K562 (cell line): ENCODE data around the gene ELP5. TPM values are rescaled to one million over a fixed set of nuclear protein-coding genes. Genes with fewer than 3 reads are reported as not detected.
A peak's percentile ranks its signal among the peaks of the same experiment; 100 is the strongest.

Source experiments
- ATF1 ChIP-seq, 2 experiments: fragments of 450-650 bp in 1 of 2; IDR thresholded peaks; 2 replicates each; pipeline ENCODE4 v1.6.1; 2016; ENCODE audit warnings: missing compliant biosample characterization in 1 of 2, missing genetic modification characterization in 1 of 2
- ATF2 ChIP-seq: sonication (generic); formaldehyde crosslinking; IDR thresholded peaks from 2 replicates; pipeline ENCODE4 v1.8.1; 2022; ENCODE audit warnings: missing genetic modification reagents
- BMI1 ChIP-seq: fragments of 150-350 bp; IDR thresholded peaks from 2 replicates; pipeline ENCODE4 v1.6.1; 2014; ENCODE audit warnings: low read length
- BRD4 ChIP-seq: fragments of 200-600 bp; sonication (generic); IDR thresholded peaks from 2 replicates; pipeline ENCODE4 v1.6.1; 2017; ENCODE audit warnings: inconsistent platforms
- BRF1 ChIP-seq: IDR thresholded peaks from 3 replicates; pipeline ENCODE4 v1.6.1; 2011; ENCODE audit warnings: borderline replicate concordance, mild to moderate bottlenecking; ENCODE audit not compliant: insufficient read length; ENCODE audit errors: extremely low read depth
- CHCHD3 ChIP-seq: fragments of 250-450 bp; sonication (Bioruptor Pico); IDR thresholded peaks from 2 replicates; pipeline ENCODE4 v2.1.2; 2022; ENCODE audit warnings: mild to moderate bottlenecking
- E2F5 ChIP-seq: sonication (generic); formaldehyde crosslinking; IDR thresholded peaks from 2 replicates; pipeline ENCODE4 v1.8.0; 2022; ENCODE audit warnings: mild to moderate bottlenecking, missing genetic modification reagents
- GABPB1 ChIP-seq: sonication (generic); formaldehyde crosslinking; IDR thresholded peaks from 2 replicates; pipeline ENCODE4 v1.8.0; 2022; ENCODE audit warnings: mild to moderate bottlenecking, missing genetic modification reagents
- HSF4 ChIP-seq: fragments of 250-450 bp; sonication (Bioruptor Pico); IDR thresholded peaks from 2 replicates; pipeline ENCODE4 v2.1.2; 2022; ENCODE audit warnings: mild to moderate bottlenecking, moderate library complexity, borderline replicate concordance
- ILF3 ChIP-seq: fragments of 450-650 bp; IDR thresholded peaks from 2 replicates; pipeline ENCODE4 v1.6.1; 2018; ENCODE audit warnings: antibody characterized with exemption, mild to moderate bottlenecking, moderate library complexity, borderline replicate concordance
- PATZ1 ChIP-seq: fragments of 250-450 bp; sonication (Bioruptor Pico); IDR thresholded peaks from 2 replicates; pipeline ENCODE4 v1.5.0; 2020; ENCODE audit warnings: mild to moderate bottlenecking, borderline replicate concordance
- SRSF1 ChIP-seq: fragments of 200-400 bp; formaldehyde crosslinking; IDR thresholded peaks from 2 replicates; pipeline ENCODE4 v1.6.1; 2017; ENCODE audit warnings: mild to moderate bottlenecking, low read depth, low read length, moderate library complexity
- TCF3 ChIP-seq: sonication (generic); formaldehyde crosslinking; IDR thresholded peaks from 2 replicates; pipeline ENCODE4 v1.4.0; 2020; ENCODE audit warnings: mild to moderate bottlenecking, missing genetic modification reagents
- TCF7L2 ChIP-seq: fragments of 150-350 bp; IDR thresholded peaks from 2 replicates; pipeline ENCODE4 v1.6.1; 2016; ENCODE audit warnings: low read depth, mild to moderate bottlenecking, low read length, moderate library complexity
- VEZF1 ChIP-seq: fragments of 200-800 bp; sonication (Bioruptor generic); IDR thresholded peaks from 2 replicates; pipeline ENCODE4 v1.6.1; 2017; ENCODE audit warnings: missing genetic modification characterization, missing compliant biosample characterization
- XRCC5 ChIP-seq: fragments of 200-400 bp; formaldehyde crosslinking; IDR thresholded peaks from 2 replicates; pipeline ENCODE4 v1.6.1; 2017; ENCODE audit warnings: low read depth, mild to moderate bottlenecking, low read length
- ZKSCAN3 ChIP-seq: fragments of 250-450 bp; sonication (Bioruptor Pico); IDR thresholded peaks from 2 replicates; pipeline ENCODE4 v1.4.0; 2020
- ZNF143 ChIP-seq: sonication (generic); formaldehyde crosslinking; IDR thresholded peaks from 2 replicates; pipeline ENCODE4 v1.9.0; 2022; ENCODE audit warnings: mild to moderate bottlenecking, missing genetic modification reagents
- ZNF583 ChIP-seq: fragments of 250-450 bp; sonication (Bioruptor Pico); IDR thresholded peaks from 2 replicates; pipeline ENCODE4 v1.4.0; 2020
- polyA plus RNA-seq, 8 experiments: library from polyadenylated mRNA; depleted of rRNA in 4 of 8; stranded (reverse) in 5 of 8; unstranded in 3 of 8; fragments of >200 nt; fragmentation: Nextera tagmentation in 2 of 8; fragmentation: Illumina TruSeq in 1 of 8; extraction: Ambion mirVana in 2 of 8; extraction: Trizol in 1 of 8; gene quantifications; 2 replicates each; pipeline versions ENCODE4 v1.2.1 to v1.2.3, GENCODE V29; 2011 to 2014; ENCODE audit warnings: inconsistent platforms in 1 of 8, missing spikeins in 1 of 8
- total RNA-seq, 7 experiments: library from RNA; depleted of rRNA in 6 of 7; stranded (reverse); fragments of >200 nt in 6 of 7; fragmentation: Illumina TruSeq in 2 of 7; extraction: Trizol in 2 of 7; gene quantifications; 2 replicates each; pipeline versions ENCODE4 v1.2.1 to v1.2.3, GENCODE V29; 2011 to 2021; ENCODE audit warnings: low replicate concordance in 1 of 7
- TF ChIP-seq, protein P1 (sequence below): fragments of 250-450 bp; sonication (Bioruptor Pico); IDR thresholded peaks from 2 replicates; pipeline ENCODE4 v1.8.0; 2021; ENCODE audit warnings: moderate library complexity, mild to moderate bottlenecking, inconsistent platforms
- TF ChIP-seq, protein P2 (sequence below): sonication (generic); formaldehyde crosslinking; IDR thresholded peaks from 2 replicates; pipeline ENCODE4 v1.8.0; 2022; ENCODE audit warnings: mild to moderate bottlenecking, missing genetic modification reagents

ELP5 gene
- total and polyA plus RNA-seq, 9 of the 15 experiments (the other 6 are each of a cell fraction or from before 2014, with no cell fraction given) = 25.7 to 77.9 (median 52.9) TPM

- TF ChIP-seq, protein P1, sequence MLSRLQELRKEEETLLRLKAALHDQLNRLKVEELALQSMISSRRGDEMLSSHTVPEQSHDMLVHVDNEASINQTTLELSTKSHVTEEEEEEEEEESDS (CRISPR knock-in tag) = no peak
- peak; percentile 98 for TF ChIP-seq ILF3
- peak; percentile 72 for TF ChIP-seq VEZF1
- no peak for TF ChIP-seq GABPB1 (CRISPR knock-in tag)
- TF ChIP-seq ZNF143 = no peak; the same call in 1 of the 2 replicates
- no peak for TF ChIP-seq BMI1
- 0 out of 2 replicates have a peak, but pooled peaks have one; percentile 68 for TF ChIP-seq CHCHD3 (CRISPR knock-in tag)
- no peak for TF ChIP-seq BRD4
- no peak for TF ChIP-seq TCF3 (CRISPR knock-in tag)
- TF ChIP-seq ZNF583 (CRISPR knock-in tag) = peak; percentile 67; the same call in 1 of the 2 replicates
- TF ChIP-seq XRCC5 = no peak
- TF ChIP-seq E2F5 (CRISPR knock-in tag) = no peak
- no peak for TF ChIP-seq TCF7L2
- no peak for TF ChIP-seq ATF1 (CRISPR knock-in tag; IDR thresholded peaks at IDR 0.05)
- TF ChIP-seq ATF1 (tag; IDR thresholded peaks at IDR 0.05) = peak; percentile 45; the same call in 1 of the 2 replicates
- TF ChIP-seq ZKSCAN3 = no peak
- TF ChIP-seq BRF1 = no peak
- no peak for TF ChIP-seq ATF2 (CRISPR knock-in tag)
- TF ChIP-seq, protein P2, sequence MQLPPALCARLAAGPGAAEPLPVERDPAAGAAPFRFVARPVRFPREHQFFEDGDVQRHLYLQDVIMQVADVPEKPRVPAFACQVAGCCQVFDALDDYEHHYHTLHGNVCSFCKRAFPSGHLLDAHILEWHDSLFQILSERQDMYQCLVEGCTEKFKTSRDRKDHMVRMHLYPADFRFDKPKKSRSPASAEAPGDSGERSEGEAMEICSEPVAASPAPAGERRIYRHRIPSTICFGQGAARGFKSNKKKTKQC (CRISPR knock-in tag) = no peak
- TF ChIP-seq SRSF1 = no peak
- no peak for TF ChIP-seq HSF4 (CRISPR knock-in tag)
- TF ChIP-seq PATZ1 (CRISPR knock-in tag) = 0 out of 2 replicates have a peak, but pooled peaks have one; percentile 46
These were observed 17.7 kb upstream of the ELP5 start, which contains the start of gene DVL2 (continued) for GRCh38 chr17:7234083-7234951.
